KOPT-K1 (cell line): ENCODE data around the gene TOM1L1.

Experiments
- H3K27ac ChIP-seq: fragments of 200-600 bp; sonication (generic); 2 replicates; pipeline ENCODE4 v1.5.1; 2016; ENCODE audit warnings: antibody characterized with exemption, mild to moderate bottlenecking, low read depth, low read length; ENCODE audit not compliant: poor library complexity, severe bottlenecking
- H3K36me3 ChIP-seq: fragments of 200-600 bp; sonication (generic); 2 replicates; pipeline ENCODE4 v1.5.1; 2017; ENCODE audit warnings: antibody characterized with exemption, mild to moderate bottlenecking, low read length, moderate library complexity; ENCODE audit not compliant: insufficient read depth
- H3K9me3 ChIP-seq: fragments of 200-600 bp; sonication (generic); 2 replicates; pipeline ENCODE4 v1.5.1; 2017; ENCODE audit warnings: antibody characterized with exemption, low read length, mild to moderate bottlenecking; ENCODE audit not compliant: insufficient read depth, poor library complexity, severe bottlenecking

TOM1L1 gene

GRCh38 chr17:54909766-54910165 lies 9.1 kb downstream of the TOM1L1 start:
- H3K27ac ChIP-seq, result no peak overlapping the region
- H3K36me3 ChIP-seq, result no peaks in the 10 kb centered on the region
- H3K9me3 ChIP-seq, result no peaks in the 10 kb centered on the region

GRCh38 chr17:54916721-54917120 lies 16.1 kb downstream of the TOM1L1 start:
- peaks cover 14% of the 10 kb centered on the region for H3K9me3 ChIP-seq
- no peak overlapping the region for H3K27ac ChIP-seq
- H3K36me3 ChIP-seq, result no peaks in the 10 kb centered on the region

- Histone ChIP-seq H3K27ac (no peak overlapping the region), H3K9me3 (peaks cover 14% of the 10 kb centered on the region), H3K36me3 (no peaks in the 10 kb centered on the region)
These were observed 18.8 kb downstream of the TOM1L1 start for GRCh38 chr17:54919425-54919824.

- Histone ChIP-seq H3K36me3 (no peaks in the 10 kb centered on the region), H3K27ac (no peak overlapping the region), H3K9me3 (peaks cover 14% of the 10 kb centered on the region)
These were observed 20.2 kb downstream of the TOM1L1 start for GRCh38 chr17:54920819-54921218.

GRCh38 chr17:54924405-54924804 lies 23.8 kb downstream of the TOM1L1 start:
- Histone ChIP-seq H3K36me3 (no peaks in the 10 kb centered on the region), H3K9me3 (no peaks in the 10 kb centered on the region), H3K27ac (no peak overlapping the region)

- Histone ChIP-seq H3K27ac (no peak overlapping the region), H3K36me3 (no peaks in the 10 kb centered on the region), H3K9me3 (no peaks in the 10 kb centered on the region)
These were observed 26.9 kb downstream of the TOM1L1 start for GRCh38 chr17:54927525-54927924.

GRCh38 chr17:54932711-54933110 lies 32.1 kb downstream of the TOM1L1 start:
- Histone ChIP-seq H3K36me3 (no peaks in the 10 kb centered on the region), H3K9me3 (no peaks in the 10 kb centered on the region), H3K27ac (no peak overlapping the region)

GRCh38 chr17:54933921-54934320 lies 33.3 kb downstream of the TOM1L1 start:
- H3K27ac ChIP-seq, result no peak overlapping the region
- no peaks in the 10 kb centered on the region for H3K36me3 ChIP-seq
- H3K9me3 ChIP-seq, result no peaks in the 10 kb centered on the region

GRCh38 chr17:54935471-54935870 lies 34.8 kb downstream of the TOM1L1 start:
- H3K9me3 ChIP-seq, result no peaks in the 10 kb centered on the region
- H3K36me3 ChIP-seq, result no peaks in the 10 kb centered on the region
- no peak overlapping the region for H3K27ac ChIP-seq

GRCh38 chr17:54937018-54937417 lies 36.4 kb downstream of the TOM1L1 start:
- H3K36me3 ChIP-seq, result no peaks in the 10 kb centered on the region
- no peaks in the 10 kb centered on the region for H3K9me3 ChIP-seq
- H3K27ac ChIP-seq, result no peak overlapping the region

- H3K36me3 ChIP-seq, result no peaks in the 10 kb centered on the region
- H3K9me3 ChIP-seq, result no peaks in the 10 kb centered on the region
- H3K27ac ChIP-seq, result no peak overlapping the region
These were observed 36.8 kb downstream of the TOM1L1 start for GRCh38 chr17:54937426-54937825.

GRCh38 chr17:54941285-54941684 lies 40.6 kb downstream of the TOM1L1 start:
- Histone ChIP-seq H3K27ac (no peak overlapping the region), H3K9me3 (no peaks in the 10 kb centered on the region), H3K36me3 (no peaks in the 10 kb centered on the region)

- H3K9me3 ChIP-seq, result no peaks in the 10 kb centered on the region
- H3K36me3 ChIP-seq, result no peaks in the 10 kb centered on the region
- H3K27ac ChIP-seq, result no peak overlapping the region
These were observed 44.1 kb downstream of the TOM1L1 start for GRCh38 chr17:54944796-54945195.

GRCh38 chr17:54945231-54945630 lies 44.6 kb downstream of the TOM1L1 start:
- Histone ChIP-seq H3K9me3 (no peaks in the 10 kb centered on the region), H3K36me3 (no peaks in the 10 kb centered on the region), H3K27ac (no peak overlapping the region)

GRCh38 chr17:54945671-54946070 lies 45.0 kb downstream of the TOM1L1 start:
- H3K9me3 ChIP-seq, result no peaks in the 10 kb centered on the region
- H3K36me3 ChIP-seq, result no peaks in the 10 kb centered on the region

GRCh38 chr17:54947396-54947795 lies 46.7 kb downstream of the TOM1L1 start:
- no peak overlapping the region for H3K27ac ChIP-seq
- no peaks in the 10 kb centered on the region for H3K36me3 ChIP-seq

More at GRCh38 chr17:54945671-54946070, 45.0 kb downstream of the TOM1L1 start:
- H3K27ac ChIP-seq, result no peak overlapping the region

GRCh38 chr17:54948380-54948779 lies 47.7 kb downstream of the TOM1L1 start:
- H3K9me3 ChIP-seq, result no peaks in the 10 kb centered on the region
- H3K36me3 ChIP-seq, result no peaks in the 10 kb centered on the region
- H3K27ac ChIP-seq, result no peak overlapping the region

More at GRCh38 chr17:54947396-54947795, 46.7 kb downstream of the TOM1L1 start:
- H3K9me3 ChIP-seq, result no peaks in the 10 kb centered on the region
